K562 (cell line): ENCODE measurements around the gene RET. TPM values are rescaled to one million over a fixed set of nuclear protein-coding genes. Genes with fewer than 3 reads are reported as not detected.

ENCODE experiments used
- ATAC-seq: fragments of 200-7000 bp; cut with Tn5 transposase; 3 replicates; pipeline ENCODE4 v1.9.1; 2020; ENCODE audit warnings: moderate library complexity
- BruUV-seq: library from RNA; stranded (reverse); fragments of 400-500 nt; replicated peaks from 2 replicates; lab custom pipeline; 2021; lab: Mats Ljungman, UMichigan
- CTCF ChIA-PET: fragments of 300-600 bp; formaldehyde crosslinking; extraction: SDS; loops from one replicate; lab custom pipeline; 2021; ENCODE audit warnings: low intra/inter-chr PET ratio; lab: Yijun Ruan, JAX
- POLR2A ChIA-PET: fragments of 300-600, 350-650 bp; sonication (Branson Sonifier 250); formaldehyde crosslinking; extraction: SDS; loops from one replicate; lab custom pipeline; 2021; ENCODE audit warnings: antibody characterized with exemption, inconsistent platforms; lab: Yijun Ruan, JAX
- DNase-seq, 4 experiments: peaks; one replicate each; pipeline versions ENCODE4 v3.0.0 to v3.0.0-alpha.2; 2011 to 2018; ENCODE audit warnings: low spot score in 3 of 4, mixed read lengths in 3 of 4; ENCODE audit errors: extremely low read depth in 1 of 4
- FAIRE-seq: peaks from 2 replicates; lab custom pipeline; 2011; peaks lifted over from hg19 to GRCh38; lab: Jason Lieb, UNC
- H2AFZ ChIP-seq: 2 replicates; pipeline ENCODE4 v1.6.0; 2011; ENCODE audit warnings: low read depth, low read length, control low read depth, inconsistent platforms
- H3K27ac ChIP-seq: fragments of 200-600 bp; 3 replicates; pipeline ENCODE4 v1.8.0; 2011; ENCODE audit warnings: low read depth, mild to moderate bottlenecking, control low read depth, inconsistent platforms, low read length, moderate library complexity, mixed read lengths; ENCODE audit errors: extremely low read depth
- H3K27me3 ChIP-seq, 2 experiments: fragments of 300-600 bp in 1 of 2; 2 replicates in 1 of 2; 3 replicates in 1 of 2; pipeline versions ENCODE4 v1.6.0 to v1.8.0; 2011; ENCODE audit warnings: inconsistent platforms in 2 of 2, low read length in 2 of 2, mild to moderate bottlenecking in 1 of 2, mixed read lengths in 1 of 2, moderate library complexity in 1 of 2; ENCODE audit not compliant: control insufficient read depth in 2 of 2, insufficient read depth in 2 of 2
- H3K36me3 ChIP-seq: fragments of 300-600 bp; 3 replicates; pipeline ENCODE4 v1.8.0; 2011; ENCODE audit warnings: mild to moderate bottlenecking, low read length, inconsistent platforms; ENCODE audit not compliant: control insufficient read depth, insufficient read depth
- H3K4me1 ChIP-seq, 2 experiments: fragments of 200-600 bp in 1 of 2; replicated peaks in 1 of 2; 2 replicates in 1 of 2; 3 replicates in 1 of 2; pipeline versions ENCODE4 v1.5.1 to v1.8.0; 2011; ENCODE audit warnings: inconsistent platforms in 2 of 2, low read length in 2 of 2, mild to moderate bottlenecking in 1 of 2, mixed read lengths in 1 of 2, moderate library complexity in 1 of 2; ENCODE audit not compliant: control insufficient read depth in 2 of 2, insufficient read depth in 2 of 2
- H3K4me2 ChIP-seq: 2 replicates; pipeline ENCODE4 v1.6.1; 2011; ENCODE audit warnings: low read length, control low read depth, inconsistent platforms, mixed read lengths; ENCODE audit not compliant: insufficient read depth
- H3K4me3 ChIP-seq: fragments of 200-600 bp; sonication (generic), shearing (Covaris generic); 2 replicates; pipeline ENCODE4 v1.5.1; 2016; ENCODE audit warnings: control low read depth, inconsistent platforms
- H3K79me2 ChIP-seq: fragments of 200-600 bp; 3 replicates; pipeline ENCODE4 v1.8.0; 2011; ENCODE audit warnings: low read length, inconsistent platforms; ENCODE audit not compliant: control insufficient read depth, insufficient read depth
- H3K9ac ChIP-seq, 2 experiments: 2 replicates each; pipeline versions ENCODE4 v1.6.0 to v1.6.1; 2011; ENCODE audit warnings: low read depth in 2 of 2, low read length in 2 of 2, control low read depth in 1 of 2, inconsistent platforms in 1 of 2, mild to moderate bottlenecking in 1 of 2, mixed read lengths in 1 of 2; ENCODE audit not compliant: insufficient read depth in 1 of 2
- H3K9me1 ChIP-seq: one replicate; pipeline ENCODE4 v1.6.0; 2011; ENCODE audit warnings: inconsistent platforms, mild to moderate bottlenecking, low read length, moderate library complexity; ENCODE audit not compliant: control insufficient read depth, insufficient read depth
- H3K9me3 ChIP-seq: replicated peaks from 2 replicates; pipeline ENCODE4 v1.5.1; 2011; ENCODE audit warnings: low read depth, low read length, inconsistent platforms; ENCODE audit not compliant: control insufficient read depth, insufficient read depth
- H4K20me1 ChIP-seq: replicated peaks from 2 replicates; pipeline ENCODE4 v1.6.1; 2011; ENCODE audit warnings: low read length, inconsistent platforms, mixed read lengths; ENCODE audit not compliant: control insufficient read depth, insufficient read depth
- NCOA6 ChIP-seq: fragments of 450-650 bp; IDR thresholded peaks from 2 replicates; pipeline ENCODE4 v1.6.1; 2017; ENCODE audit warnings: mild to moderate bottlenecking
- SAFB ChIP-seq: fragments of 200-400 bp; formaldehyde crosslinking; IDR thresholded peaks from 2 replicates; pipeline ENCODE4 v1.6.1; 2017; ENCODE audit warnings: low read depth, low read length, borderline replicate concordance
- WGBS: fragments of 100-300 bp; shearing (Covaris generic); methylation state at CpG from one replicate; pipeline ENCODE4 v1.1.6; 2016; ENCODE audit warnings: low coverage, mixed read lengths; ENCODE audit not compliant: insufficient coverage; ENCODE audit errors: missing lambda C conversion rate; 5-methylcytosine and 5-hydroxymethylcytosine counted together
- in situ Hi-C: fragments of 300-500 bp; cut with MboI; formaldehyde crosslinking; loops from 4 replicates; pipeline ENCODE4 v1.15.0; 2018; ENCODE audit warnings: inconsistent platforms, mixed read lengths
- intact Hi-C: fragments of 100-400 bp; cut with micrococcal nuclease; formaldehyde crosslinking; loops from 2 replicates; pipeline ENCODE4 v1.14.2; 2022
- polyA plus RNA-seq, 8 experiments: library from polyadenylated mRNA; depleted of rRNA in 4 of 8; stranded (reverse) in 5 of 8; unstranded in 3 of 8; fragments of >200 nt; fragmentation: Nextera tagmentation in 2 of 8; fragmentation: Illumina TruSeq in 1 of 8; extraction: Ambion mirVana in 2 of 8; extraction: Trizol in 1 of 8; gene quantifications; 2 replicates each; pipeline versions ENCODE4 v1.2.1 to v1.2.3, GENCODE V29; 2011 to 2014; ENCODE audit warnings: inconsistent platforms in 1 of 8, missing spikeins in 1 of 8
- total RNA-seq, 7 experiments: library from RNA; depleted of rRNA in 6 of 7; stranded (reverse); fragments of >200 nt in 6 of 7; fragmentation: Illumina TruSeq in 2 of 7; extraction: Trizol in 2 of 7; gene quantifications; 2 replicates each; pipeline versions ENCODE4 v1.2.1 to v1.2.3, GENCODE V29; 2011 to 2021; ENCODE audit warnings: low replicate concordance in 1 of 7
- TF ChIP-seq, protein P1 (sequence below): fragments of 250-450 bp; sonication (Bioruptor Pico); IDR thresholded peaks from 2 replicates; pipeline ENCODE4 v1.8.0; 2022; ENCODE audit warnings: inconsistent platforms

The RET gene
- total and polyA plus RNA-seq, 9 of the 15 experiments (the other 6 are each of a cell fraction or from before 2014, with no cell fraction given) = 0.04 to 0.05 TPM; not detected in 7

DNA sequence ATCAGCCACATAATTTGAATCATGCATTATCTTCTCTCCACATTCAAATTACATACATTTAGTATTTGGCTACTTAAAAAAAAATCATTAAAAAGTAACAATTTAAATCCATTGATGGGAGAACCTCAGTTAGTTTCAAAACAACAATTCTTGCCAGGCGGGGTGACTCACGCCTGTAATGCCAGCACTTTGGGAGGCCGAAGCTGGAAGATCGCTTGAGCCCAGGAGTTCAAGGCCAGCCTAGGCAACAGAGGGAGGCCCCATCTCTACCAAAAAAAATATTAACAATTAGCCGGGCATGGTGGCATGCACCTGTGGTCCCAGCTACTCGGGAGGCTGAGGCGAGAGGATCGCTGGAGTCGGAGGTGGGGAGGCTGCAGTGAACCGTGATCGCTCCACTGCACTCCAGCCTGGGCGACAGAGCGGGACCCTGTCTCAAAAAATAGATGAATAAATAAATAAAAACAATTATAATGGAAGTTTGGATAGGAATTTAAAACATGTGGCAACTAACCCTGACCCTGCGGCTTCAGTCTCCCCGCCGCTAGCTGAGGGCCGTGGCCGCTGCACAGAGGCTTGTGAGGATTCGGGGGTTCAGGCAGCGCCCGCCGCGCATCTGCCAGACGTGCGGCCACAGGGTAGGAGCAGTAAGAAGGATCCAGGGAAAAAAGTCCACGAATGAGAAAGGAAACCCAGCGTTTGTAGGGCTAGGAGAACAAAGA is 60.3 kb downstream of the RET start:
- Histone ChIP-seq H3K9me3 (no peaks in the 10 kb centered on the region), H4K20me1 (no peaks in the 10 kb centered on the region), H3K36me3 (no peaks in the 10 kb centered on the region), H3K79me2 (peaks cover 19% of the 10 kb centered on the region; the same call in 2 of the 3 replicates), H3K4me3 (peak overlapping the region; percentile 87), H3K27me3 (peaks cover 2 to 6% of the 10 kb centered on the region in 2 experiments; a peak in 3 of 5 replicates), H2AFZ (peak overlapping the region; percentile 95), H3K9me1 (no peaks in the 10 kb centered on the region), H3K4me2 (peak overlapping the region; percentile 91), H3K9ac (peak overlapping the region; percentile 60 to 88; a peak in 3 of 4 replicates), H3K27ac (no peak overlapping the region), H3K4me1 (peaks cover 9 to 25% of the 10 kb centered on the region in 2 experiments; a peak in 4 of 5 replicates)
- in situ Hi-C loops (no loop called here), intact Hi-C loops (loop anchor here (5.0 to 10.0 kb wide), 3 partner anchors 65 to 328 kb away; no protein-coding TSS in a partner anchor)
- ChIA-PET POLR2A (no interaction called here), CTCF (no interaction called here)
- 76% methylated on average over 27 of the region's 27 CpGs for WGBS
- no peak for DNase-seq
- FAIRE-seq = no peak
- BruUV-seq = no TSS peak
- ATAC-seq = no peak; the same call in 2 of the 3 replicates
- 0 out of 2 replicates have a peak, but pooled peaks have one; percentile 5 for TF ChIP-seq SAFB
- TF ChIP-seq, protein P1, sequence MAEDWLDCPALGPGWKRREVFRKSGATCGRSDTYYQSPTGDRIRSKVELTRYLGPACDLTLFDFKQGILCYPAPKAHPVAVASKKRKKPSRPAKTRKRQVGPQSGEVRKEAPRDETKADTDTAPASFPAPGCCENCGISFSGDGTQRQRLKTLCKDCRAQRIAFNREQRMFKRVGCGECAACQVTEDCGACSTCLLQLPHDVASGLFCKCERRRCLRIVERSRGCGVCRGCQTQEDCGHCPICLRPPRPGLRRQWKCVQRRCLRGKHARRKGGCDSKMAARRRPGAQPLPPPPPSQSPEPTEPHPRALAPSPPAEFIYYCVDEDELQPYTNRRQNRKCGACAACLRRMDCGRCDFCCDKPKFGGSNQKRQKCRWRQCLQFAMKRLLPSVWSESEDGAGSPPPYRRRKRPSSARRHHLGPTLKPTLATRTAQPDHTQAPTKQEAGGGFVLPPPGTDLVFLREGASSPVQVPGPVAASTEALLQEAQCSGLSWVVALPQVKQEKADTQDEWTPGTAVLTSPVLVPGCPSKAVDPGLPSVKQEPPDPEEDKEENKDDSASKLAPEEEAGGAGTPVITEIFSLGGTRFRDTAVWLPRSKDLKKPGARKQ (CRISPR knock-in tag) = peak; percentile 8; the same call in 1 of the 2 replicates
- TF ChIP-seq NCOA6 = no peak
